Stimulated activated CD8-positive, alpha-beta memory T cell treated with anti-CD3 and anti-CD28 coated beads, Interleukin-7, amount 100 ng/mL, for 4 hours (primary cell): Measurements from ENCODE around the gene LMTK2.

Experiments used
- DNase-seq, 2 donors: peaks; one replicate each; pipeline ENCODE4 v3.0.0-alpha.2; 2020; ENCODE audit warnings: low read depth in 2 of 2

The LMTK2 gene

GRCh38 chr7:98234429-98235147 lies 127.9 kb downstream of the LMTK2 start:
- no peak for DNase-seq

GRCh38 chr7:98235901-98236300 lies 129.2 kb downstream of the LMTK2 start:
- DNase-seq: no peak

- DNase-seq: no peak
These were observed 129.9 kb downstream of the LMTK2 start for GRCh38 chr7:98236355-98237185.

- no peak for DNase-seq
These were observed 131.4 kb downstream of the LMTK2 start for GRCh38 chr7:98238076-98238475.

- no peak for DNase-seq
These were observed 132.3 kb downstream of the LMTK2 start for GRCh38 chr7:98238976-98239375.

- no peak for DNase-seq
These were observed 134.5 kb downstream of the LMTK2 start for GRCh38 chr7:98240961-98241673.

- DNase-seq: no peak
These were observed 135.1 kb downstream of the LMTK2 start for GRCh38 chr7:98241674-98242241.

- no peak for DNase-seq
These were observed 135.7 kb downstream of the LMTK2 start for GRCh38 chr7:98242342-98242741.

GRCh38 chr7:98242934-98243333 lies 136.3 kb downstream of the LMTK2 start:
- DNase-seq: no peak

- DNase-seq: no peak
These were observed 138.2 kb downstream of the LMTK2 start for GRCh38 chr7:98244871-98245270.

- DNase-seq: no peak
These were observed 141.5 kb downstream of the LMTK2 start for GRCh38 chr7:98248156-98248555.

GRCh38 chr7:98249106-98249505 lies 142.4 kb downstream of the LMTK2 start:
- DNase-seq: no peak

GRCh38 chr7:98250789-98251188 lies 144.1 kb downstream of the LMTK2 start:
- peak in 1 of 2 donors; percentile 6 for DNase-seq

GRCh38 chr7:98251231-98251600 lies 144.6 kb downstream of the LMTK2 start:
- DNase-seq: no peak

- peak; percentile 66 to 84 for DNase-seq
These were observed 145.2 kb downstream of the LMTK2 start, which contains the start of gene TECPR1 for GRCh38 chr7:98251601-98252424. TECPR1 (minus strand) TSS chr7:98252232; CDS start chr7:98246146, 6,086 bp downstream.

- DNase-seq: no peak
These were observed 145.9 kb downstream of the LMTK2 start for GRCh38 chr7:98252425-98253054.

- no peak for DNase-seq
These were observed 147.9 kb downstream of the LMTK2 start for GRCh38 chr7:98254516-98254915.

- no peak for DNase-seq
These were observed 148.4 kb downstream of the LMTK2 start for GRCh38 chr7:98254951-98255610.

GRCh38 chr7:98256431-98256830 lies 149.8 kb downstream of the LMTK2 start:
- no peak for DNase-seq

- no peak for DNase-seq
These were observed 151.0 kb downstream of the LMTK2 start for GRCh38 chr7:98257701-98258100.
